ENCODE measurements around the gene PRDX6. TPM values are rescaled to one million over a fixed set of nuclear protein-coding genes. Genes with fewer than 3 reads are reported as not detected.

The PRDX6 gene
- total RNA-seq, 2 donors from 2014 or later, result 102 to 154 TPM

DNA sequence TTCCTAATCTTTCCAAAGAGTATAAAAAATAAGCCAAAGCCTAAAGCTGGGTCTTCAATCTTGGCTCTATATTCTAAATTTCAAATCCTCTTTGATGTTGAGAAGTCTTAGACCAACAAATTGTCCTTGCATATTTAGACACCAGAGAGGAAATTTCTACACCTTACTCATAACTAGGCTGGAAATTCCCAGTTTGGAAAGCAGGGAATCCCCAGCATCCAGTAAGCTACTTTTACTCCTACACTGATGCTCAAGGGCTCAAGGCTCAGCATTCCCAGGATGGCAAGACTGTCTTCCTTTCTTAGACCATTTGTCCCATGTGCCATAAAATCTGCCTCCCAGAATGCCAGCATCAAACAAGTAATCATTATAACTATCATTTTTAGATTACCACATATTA lies 28.3 kb downstream of the PRDX6 start:
- H3K36me3 ChIP-seq, result no peaks in the 10 kb centered on the region
- TF ChIP-seq, protein P1, sequence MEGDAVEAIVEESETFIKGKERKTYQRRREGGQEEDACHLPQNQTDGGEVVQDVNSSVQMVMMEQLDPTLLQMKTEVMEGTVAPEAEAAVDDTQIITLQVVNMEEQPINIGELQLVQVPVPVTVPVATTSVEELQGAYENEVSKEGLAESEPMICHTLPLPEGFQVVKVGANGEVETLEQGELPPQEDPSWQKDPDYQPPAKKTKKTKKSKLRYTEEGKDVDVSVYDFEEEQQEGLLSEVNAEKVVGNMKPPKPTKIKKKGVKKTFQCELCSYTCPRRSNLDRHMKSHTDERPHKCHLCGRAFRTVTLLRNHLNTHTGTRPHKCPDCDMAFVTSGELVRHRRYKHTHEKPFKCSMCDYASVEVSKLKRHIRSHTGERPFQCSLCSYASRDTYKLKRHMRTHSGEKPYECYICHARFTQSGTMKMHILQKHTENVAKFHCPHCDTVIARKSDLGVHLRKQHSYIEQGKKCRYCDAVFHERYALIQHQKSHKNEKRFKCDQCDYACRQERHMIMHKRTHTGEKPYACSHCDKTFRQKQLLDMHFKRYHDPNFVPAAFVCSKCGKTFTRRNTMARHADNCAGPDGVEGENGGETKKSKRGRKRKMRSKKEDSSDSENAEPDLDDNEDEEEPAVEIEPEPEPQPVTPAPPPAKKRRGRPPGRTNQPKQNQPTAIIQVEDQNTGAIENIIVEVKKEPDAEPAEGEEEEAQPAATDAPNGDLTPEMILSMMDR (IDR thresholded peaks at IDR 0.05), result no peak
- H3K4me1 ChIP-seq (ENCODE audit: control insufficient read depth in 1 of 2, low read depth in 2 of 2), result no peaks in the 10 kb centered on the region
- no peaks in the 10 kb centered on the region for H3K9me3 ChIP-seq
- ATAC-seq (ENCODE audit: insufficient number of reproducible peaks, low FRiP score, low read depth) (no peak), DNase-seq (ENCODE audit: low spot score) (no peak)
- no peak overlapping the region for H3K27ac ChIP-seq
- no peak overlapping the region for H3K4me3 ChIP-seq
- no peaks in the 10 kb centered on the region for H3K27me3 ChIP-seq (replicated peaks; ENCODE audit: insufficient read depth)

DNA sequence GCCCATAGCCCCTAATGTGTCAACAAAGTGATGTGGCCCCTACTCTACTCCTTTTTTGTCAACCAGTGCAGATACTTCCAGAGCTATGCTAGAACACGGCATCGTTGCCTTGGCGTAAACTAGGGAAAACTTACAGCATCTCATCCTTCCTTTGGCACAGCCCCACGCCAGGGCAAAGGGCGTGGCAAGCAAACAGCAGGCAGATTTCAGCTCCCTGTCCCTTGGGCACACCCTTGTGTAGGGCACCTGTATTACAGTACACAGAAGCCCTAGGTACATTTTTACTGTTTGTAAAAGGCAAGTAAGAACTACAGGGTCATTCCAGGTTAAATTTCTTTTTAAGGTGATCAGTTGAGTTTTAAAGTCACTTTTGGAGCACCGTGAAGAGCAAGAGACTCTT lies 29.3 kb downstream of the PRDX6 start:
- no peak overlapping the region for H3K27ac ChIP-seq
- H3K4me3 ChIP-seq, result no peak overlapping the region
- ATAC-seq (ENCODE audit: insufficient number of reproducible peaks, low FRiP score, low read depth), result no peak

GRCh38 chr1:173507205-173507846 lies 30.2 kb downstream of the PRDX6 start:
- Histone ChIP-seq H3K4me1 (ENCODE audit: control insufficient read depth in 1 of 2, low read depth in 2 of 2) (no peaks in the 10 kb centered on the region), H3K27ac (no peak overlapping the region), H3K9me3 (no peaks in the 10 kb centered on the region), H3K27me3 (replicated peaks; ENCODE audit: insufficient read depth) (no peaks in the 10 kb centered on the region), H3K36me3 (no peaks in the 10 kb centered on the region), H3K4me3 (no peak overlapping the region)
- TF ChIP-seq, protein P1 (IDR thresholded peaks at IDR 0.05), result no peak
- no peak for ATAC-seq (ENCODE audit: insufficient number of reproducible peaks, low FRiP score, low read depth)
- DNase-seq (ENCODE audit: low spot score), result no peak

More for the DNA sequence above, 29.3 kb downstream of the PRDX6 start:
- no peak for DNase-seq (ENCODE audit: low spot score)
- no peaks in the 10 kb centered on the region for H3K27me3 ChIP-seq (replicated peaks; ENCODE audit: insufficient read depth)
- H3K9me3 ChIP-seq, result no peaks in the 10 kb centered on the region
- H3K36me3 ChIP-seq, result no peaks in the 10 kb centered on the region
- TF ChIP-seq, protein P1 (IDR thresholded peaks at IDR 0.05), result no peak
- H3K4me1 ChIP-seq (ENCODE audit: control insufficient read depth in 1 of 2, low read depth in 2 of 2), result no peaks in the 10 kb centered on the region

GRCh38 chr1:173507847-173508209 lies 30.7 kb downstream of the PRDX6 start:
- ATAC-seq (ENCODE audit: insufficient number of reproducible peaks, low FRiP score, low read depth) (no peak), DNase-seq (ENCODE audit: low spot score) (no peak)
- Histone ChIP-seq H3K9me3 (no peaks in the 10 kb centered on the region), H3K4me1 (ENCODE audit: control insufficient read depth in 1 of 2, low read depth in 2 of 2) (no peaks in the 10 kb centered on the region), H3K27me3 (replicated peaks; ENCODE audit: insufficient read depth) (no peaks in the 10 kb centered on the region), H3K4me3 (no peak overlapping the region), H3K27ac (no peak overlapping the region), H3K36me3 (no peaks in the 10 kb centered on the region)
- TF ChIP-seq, protein P1 (IDR thresholded peaks at IDR 0.05), result no peak

- TF ChIP-seq, protein P1 (IDR thresholded peaks at IDR 0.05), result no peak
- DNase-seq (ENCODE audit: low spot score) (no peak), ATAC-seq (ENCODE audit: insufficient number of reproducible peaks, low FRiP score, low read depth) (no peak)
- H3K4me3 ChIP-seq, result no peak overlapping the region
- H3K9me3 ChIP-seq, result no peaks in the 10 kb centered on the region
- no peaks in the 10 kb centered on the region for H3K27me3 ChIP-seq (replicated peaks; ENCODE audit: insufficient read depth)
- no peak overlapping the region for H3K27ac ChIP-seq
- no peaks in the 10 kb centered on the region for H3K36me3 ChIP-seq
- no peaks in the 10 kb centered on the region for H3K4me1 ChIP-seq (ENCODE audit: control insufficient read depth in 1 of 2, low read depth in 2 of 2)
Observed at GRCh38 chr1:173508541-173508940, 31.4 kb downstream of the PRDX6 start.

Data from thoracic aorta (tissue), 2 donors.